Fibroblast of the aortic adventitia (primary cell): ENCODE measurements around the gene ILDR2. TPM values are rescaled to one million over a fixed set of nuclear protein-coding genes. Genes with fewer than 3 reads are reported as not detected.

ENCODE experiments used
- DNase-seq: peaks from one replicate; pipeline ENCODE4 v3.0.0-alpha.2; 2010; ENCODE audit warnings: low read depth
- H3K4me3 ChIP-seq: 2 replicates; pipeline ENCODE4 v1.5.1; 2011; ENCODE audit warnings: low read depth, mild to moderate bottlenecking, control low read depth, low read length, moderate library complexity
- CTCF ChIP-seq: IDR thresholded peaks from 2 replicates; pipeline ENCODE4 v1.5.1; 2011; ENCODE audit warnings: mild to moderate bottlenecking, low read length, control low read depth, inconsistent platforms; ENCODE audit not compliant: insufficient read depth
- total RNA-seq: library from RNA; depleted of rRNA; stranded (reverse); fragments of >200 nt; gene quantifications from 2 replicates; pipeline ENCODE4 v1.2.3, GENCODE V29; 2012; ENCODE audit warnings: low replicate concordance

Gene ILDR2
- total RNA-seq, 1 donor, result 0.09 TPM

GRCh38 chr1:166915042-166915441 lies 60.3 kb downstream of the ILDR2 start:
- no peak for TF ChIP-seq CTCF
- no peak for DNase-seq
- no peak overlapping the region for H3K4me3 ChIP-seq

- TF ChIP-seq CTCF, result no peak
- DNase-seq, result no peak
- no peak overlapping the region for H3K4me3 ChIP-seq
Observed at GRCh38 chr1:166914111-166914510, 61.2 kb downstream of the ILDR2 start.

- no peak for TF ChIP-seq CTCF
Observed at GRCh38 chr1:166911624-166912023, 63.7 kb downstream of the ILDR2 start.

GRCh38 chr1:166910396-166910994 lies 64.8 kb downstream of the ILDR2 start:
- peak; percentile 90 for DNase-seq
- no peak overlapping the region for H3K4me3 ChIP-seq

More at GRCh38 chr1:166911624-166912023, 63.7 kb downstream of the ILDR2 start:
- DNase-seq, result no peak
- no peak overlapping the region for H3K4me3 ChIP-seq

GRCh38 chr1:166908942-166909341 lies 66.4 kb downstream of the ILDR2 start:
- no peak overlapping the region for H3K4me3 ChIP-seq
- no peak for TF ChIP-seq CTCF
- peak; percentile 30 for DNase-seq

More at GRCh38 chr1:166910396-166910994, 64.8 kb downstream of the ILDR2 start:
- TF ChIP-seq CTCF, result peak; percentile 52

- no peak overlapping the region for H3K4me3 ChIP-seq
- DNase-seq, result no peak
- TF ChIP-seq CTCF, result no peak
Observed at GRCh38 chr1:166907763-166908162, 67.6 kb downstream of the ILDR2 start.

GRCh38 chr1:166907051-166907450 lies 68.3 kb downstream of the ILDR2 start:
- H3K4me3 ChIP-seq, result no peak overlapping the region
- DNase-seq, result no peak
- TF ChIP-seq CTCF, result no peak
